ENCODE data around the gene MIPEP.

Gene MIPEP

GRCh38 chr13:23805122-23805521 is 84.1 kb downstream of the MIPEP start:
- no peak for DNase-seq

- no peak for DNase-seq
Observed at GRCh38 chr13:23804166-23804565, 85.0 kb downstream of the MIPEP start.

DNA sequence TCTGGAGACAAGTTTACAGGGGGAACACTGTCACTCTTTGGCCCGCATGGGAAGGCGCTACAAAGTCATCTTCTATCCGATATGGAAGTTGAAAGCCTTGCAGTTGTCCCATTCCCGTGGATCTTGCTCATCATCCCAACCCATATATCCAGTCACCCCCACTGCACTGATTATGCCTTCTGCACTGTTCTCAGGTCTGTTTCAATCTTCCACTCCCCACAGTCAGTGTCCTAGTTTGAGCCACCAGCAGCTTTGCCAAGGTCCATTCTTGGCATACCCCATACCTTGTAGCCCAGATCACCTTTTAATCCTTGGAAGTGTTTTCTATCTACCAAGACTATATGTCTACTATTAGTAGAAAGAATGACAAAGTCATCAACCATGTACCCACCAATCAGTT is 88.1 kb downstream of the MIPEP start:
- no peak for DNase-seq

DNA sequence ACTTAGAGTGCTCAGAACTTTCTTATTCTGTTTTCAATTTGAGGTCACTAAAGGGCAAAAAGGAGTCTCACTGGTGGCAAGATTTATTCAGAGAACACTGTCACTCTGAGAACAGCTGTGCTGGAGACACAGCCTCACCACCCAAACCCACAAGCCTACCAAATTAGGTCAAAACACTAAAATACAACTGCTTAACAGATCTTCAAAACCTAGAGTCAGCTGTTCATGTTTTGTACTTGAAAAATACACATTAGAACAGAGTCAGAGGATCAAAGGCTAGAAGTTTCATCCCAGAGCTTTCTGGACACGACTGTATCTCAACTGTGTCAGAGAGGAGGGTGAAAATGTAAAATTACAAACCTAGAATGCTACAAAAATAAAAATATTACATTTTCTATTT is 89.3 kb downstream of the MIPEP start:
- DNase-seq: peak; percentile 19

- no peak for DNase-seq
Observed at GRCh38 chr13:23797276-23797903, 91.8 kb downstream of the MIPEP start.

DNA sequence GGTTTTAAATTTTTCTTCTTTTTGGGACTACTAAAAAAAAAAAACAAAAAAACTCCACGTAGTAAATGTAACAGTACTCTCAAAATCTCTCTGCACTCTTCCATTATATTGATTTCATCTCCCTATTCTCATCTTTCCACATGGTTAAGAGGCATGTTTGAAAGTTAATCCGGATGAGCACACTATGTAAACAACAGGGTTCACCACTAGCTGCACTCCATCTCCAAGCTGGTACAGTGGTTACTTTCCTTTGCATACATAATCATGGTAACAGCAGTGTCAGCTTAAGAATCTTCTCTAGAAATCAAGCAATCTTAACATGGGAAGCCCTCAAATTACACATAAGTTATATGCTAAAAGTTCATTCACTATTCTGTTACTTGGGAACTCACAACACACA is 92.6 kb downstream of the MIPEP start:
- peak; percentile 88 for DNase-seq

DNA sequence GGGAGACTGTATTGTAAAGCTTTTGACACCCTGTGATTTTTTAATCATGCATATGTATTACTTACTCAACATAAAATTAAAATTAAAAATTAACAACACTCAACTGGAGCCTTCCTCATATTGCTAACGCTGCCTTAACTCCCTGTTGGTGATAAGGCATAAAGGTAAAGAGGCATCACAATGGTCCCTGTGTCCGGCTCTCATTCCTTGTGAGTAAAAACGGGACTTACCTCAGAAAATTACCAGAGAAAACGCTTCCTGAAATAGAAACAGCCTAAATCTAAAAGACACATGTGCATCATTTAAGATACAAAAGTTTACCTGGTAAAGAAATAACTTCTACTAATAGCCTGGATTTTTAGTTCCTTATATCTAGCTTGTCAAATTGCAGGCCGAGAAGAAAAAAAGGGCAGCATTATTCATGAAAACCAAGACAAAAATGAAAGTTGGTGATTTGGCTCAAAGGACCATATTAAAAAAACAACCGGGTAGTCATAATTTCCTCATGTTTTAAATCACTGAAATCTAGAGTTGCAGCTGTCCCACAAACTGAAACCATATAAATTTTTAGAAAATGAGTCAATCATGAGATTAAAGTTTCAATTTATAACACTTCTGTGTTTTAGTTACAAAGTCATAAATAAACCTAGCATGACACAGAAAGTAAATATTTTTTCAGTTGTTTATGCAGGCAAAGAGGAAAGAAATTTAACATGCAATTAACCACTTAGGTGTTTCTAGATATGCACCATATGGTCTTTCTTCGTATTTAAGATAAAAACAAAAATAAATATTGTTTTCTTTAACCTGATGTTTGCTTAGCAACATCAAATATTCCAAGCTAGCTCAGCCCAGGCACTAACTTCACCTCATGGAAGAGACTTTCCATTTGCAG is 94.7 kb downstream of the MIPEP start:
- DNase-seq: no peak

DNA sequence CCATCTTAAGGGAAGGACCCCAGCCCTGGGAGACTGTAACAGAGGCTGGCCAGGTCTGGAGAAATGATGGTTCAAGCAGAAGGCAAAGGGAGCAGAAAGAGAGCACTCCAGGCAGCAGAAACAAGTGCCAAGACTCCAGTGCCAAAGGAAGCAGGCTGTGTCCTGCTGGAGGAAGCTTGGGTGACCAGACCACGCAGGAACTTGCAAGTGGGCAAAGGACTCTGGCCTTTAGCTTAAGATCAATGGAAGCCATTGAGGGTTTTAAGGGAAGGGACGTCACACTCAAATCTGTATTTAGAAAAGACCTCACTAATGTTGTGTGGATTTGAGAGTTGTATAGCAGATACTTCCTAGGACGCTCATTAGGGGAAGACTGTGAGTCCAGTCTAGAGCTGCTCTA is 95.5 kb downstream of the MIPEP start:
- DNase-seq: no peak

DNA sequence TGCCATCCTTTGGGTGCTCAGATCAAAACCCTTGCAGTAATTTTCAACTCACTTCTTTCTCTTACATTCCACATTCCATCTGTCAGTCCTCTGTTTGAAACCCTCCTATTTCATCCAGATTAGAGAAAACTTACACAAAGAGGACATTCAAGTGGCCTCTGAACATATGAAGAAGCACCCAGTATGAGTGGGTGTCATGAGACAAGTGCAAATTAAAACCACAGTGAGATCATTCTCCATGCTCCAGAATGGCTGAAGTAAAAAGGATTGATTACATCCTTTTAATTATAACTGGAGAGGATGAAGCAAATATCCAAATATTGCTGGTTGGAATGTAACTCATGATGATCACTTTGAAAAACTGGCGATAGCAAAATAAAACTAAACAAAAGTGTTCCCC is 96.5 kb downstream of the MIPEP start:
- DNase-seq: no peak

GRCh38 chr13:23790577-23791170 is 98.5 kb downstream of the MIPEP start:
- DNase-seq: peak; percentile 73

GRCh38 chr13:23789576-23790346 is 99.4 kb downstream of the MIPEP start:
- no peak for DNase-seq

- DNase-seq: no peak
Observed at GRCh38 chr13:23788459-23788858, 100.7 kb downstream of the MIPEP start.

DNA sequence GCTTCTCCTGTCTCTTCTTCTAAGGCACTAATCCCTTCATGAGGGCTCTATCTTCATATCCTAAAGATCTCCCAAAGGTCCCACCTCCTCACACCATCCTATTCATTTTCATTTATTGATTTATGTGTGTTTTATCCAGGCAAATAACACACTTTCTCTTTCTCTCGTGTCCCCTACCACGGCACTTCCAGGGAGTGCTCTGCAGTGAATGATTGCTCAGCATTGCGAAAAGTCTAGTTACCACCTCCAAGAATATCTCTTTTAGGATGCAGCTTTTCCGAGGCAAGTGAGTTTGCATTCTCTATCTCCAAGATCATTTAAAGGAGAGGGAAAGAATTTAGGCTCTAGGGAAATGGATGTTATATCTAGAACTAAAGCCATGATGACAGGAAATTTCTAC is 101.7 kb downstream of the MIPEP start:
- no peak for DNase-seq

DNA sequence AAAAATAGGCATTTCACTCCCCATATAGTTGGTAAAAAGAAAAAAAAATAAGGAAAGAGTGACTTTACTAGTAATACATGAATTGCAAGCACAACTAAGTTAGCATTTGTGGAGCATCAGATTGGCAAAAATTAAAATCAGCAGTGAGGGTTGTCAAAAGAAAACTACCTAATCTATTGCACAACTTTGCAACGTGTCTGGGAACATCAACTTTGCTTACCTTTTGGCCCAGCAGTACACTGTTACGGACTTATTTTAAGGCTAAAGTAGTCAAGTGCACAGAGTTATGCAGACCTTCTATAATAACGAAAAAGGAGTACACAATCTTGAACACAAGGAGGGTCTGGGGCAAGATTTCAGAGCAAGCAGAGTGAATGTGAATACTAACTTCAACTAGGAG is 102.6 kb downstream of the MIPEP start:
- no peak for DNase-seq

GRCh38 chr13:23778879-23779278 is 110.3 kb downstream of the MIPEP start:
- DNase-seq: no peak

GRCh38 chr13:23778002-23778652 is 111.1 kb downstream of the MIPEP start:
- no peak for DNase-seq

DNA sequence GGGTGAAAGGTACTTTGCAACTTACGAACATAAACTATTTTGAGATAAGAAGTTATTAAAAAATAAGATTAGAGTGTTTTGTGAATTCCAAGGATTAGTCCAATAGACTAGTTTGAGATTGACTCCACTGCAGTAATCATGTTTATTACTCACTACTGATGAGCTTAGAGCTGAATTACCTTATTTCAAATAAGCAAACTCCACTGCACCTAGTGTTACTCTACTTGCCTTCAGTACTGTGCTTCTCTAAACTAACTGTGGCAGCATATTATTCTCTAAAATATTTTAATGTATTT is 111.7 kb downstream of the MIPEP start:
- DNase-seq: no peak

- no peak for DNase-seq
Observed at GRCh38 chr13:23776698-23777574, 112.3 kb downstream of the MIPEP start.

- no peak for DNase-seq
Observed at GRCh38 chr13:23772717-23773116, 116.5 kb downstream of the MIPEP start.

GRCh38 chr13:23771956-23772355 is 117.2 kb downstream of the MIPEP start:
- no peak for DNase-seq

DNA sequence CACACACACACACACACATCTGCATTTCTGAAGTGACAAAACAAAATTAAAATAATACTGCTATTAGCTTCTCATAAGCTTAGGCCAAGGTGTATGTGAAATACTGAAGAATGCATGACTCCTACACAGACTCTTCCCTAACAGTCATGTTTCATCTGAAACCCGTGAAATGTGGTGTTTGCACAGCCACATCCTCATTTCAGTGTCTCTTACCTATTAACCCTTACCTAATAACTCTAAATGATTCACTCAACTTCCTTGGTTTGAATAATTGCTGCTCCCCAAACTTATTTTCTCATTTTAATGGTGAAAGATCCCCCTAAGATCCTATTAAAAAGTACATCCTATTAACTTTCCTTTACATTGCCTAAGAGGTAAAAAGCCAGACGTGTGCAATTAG is 117.6 kb downstream of the MIPEP start:
- DNase-seq: no peak

GRCh38 chr13:23770973-23771372 is 118.2 kb downstream of the MIPEP start:
- no peak for DNase-seq

Measured in NCI-H2171 treated with DMSO at 0.1 percent for 48 hours (cell line).